Epithelial cell of prostate (primary cell): ENCODE results near the gene FMNL2.

ENCODE experiments used
- DNase-seq: peaks from one replicate; pipeline ENCODE4 v3.0.0-alpha.2; 2011; ENCODE audit warnings: low read depth, low spot score
- H3K27ac ChIP-seq: fragments of 450-650 bp; 2 replicates; pipeline ENCODE4 v1.5.1; 2017; ENCODE audit warnings: mild to moderate bottlenecking

Gene FMNL2

GRCh38 chr2:152594022-152594766 is 259.2 kb downstream of the FMNL2 start:
- H3K27ac ChIP-seq, result no peak overlapping the region
- no peak for DNase-seq

GRCh38 chr2:152594792-152595191 is 259.8 kb downstream of the FMNL2 start:
- no peak for DNase-seq
- H3K27ac ChIP-seq, result no peak overlapping the region

- no peak for DNase-seq
- H3K27ac ChIP-seq, result no peak overlapping the region
These were observed 264.2 kb downstream of the FMNL2 start for GRCh38 chr2:152598975-152599759.

GRCh38 chr2:152600051-152600657 is 265.2 kb downstream of the FMNL2 start:
- no peak for DNase-seq
- no peak overlapping the region for H3K27ac ChIP-seq

GRCh38 chr2:152600697-152601096 is 265.7 kb downstream of the FMNL2 start:
- no peak for DNase-seq
- H3K27ac ChIP-seq, result no peak overlapping the region

- no peak for DNase-seq
- no peak overlapping the region for H3K27ac ChIP-seq
These were observed 267.8 kb downstream of the FMNL2 start for GRCh38 chr2:152602750-152603149.

- no peak overlapping the region for H3K27ac ChIP-seq
- DNase-seq, result no peak
These were observed 268.2 kb downstream of the FMNL2 start for GRCh38 chr2:152603166-152603565.

GRCh38 chr2:152606081-152606480 is 271.1 kb downstream of the FMNL2 start:
- DNase-seq, result no peak

GRCh38 chr2:152606941-152607340 is 272.0 kb downstream of the FMNL2 start:
- no peak overlapping the region for H3K27ac ChIP-seq

More at GRCh38 chr2:152606081-152606480, 271.1 kb downstream of the FMNL2 start:
- H3K27ac ChIP-seq, result no peak overlapping the region

GRCh38 chr2:152607793-152608300 is 272.9 kb downstream of the FMNL2 start:
- no peak for DNase-seq
- H3K27ac ChIP-seq, result no peak overlapping the region

More at GRCh38 chr2:152606941-152607340, 272.0 kb downstream of the FMNL2 start:
- no peak for DNase-seq

GRCh38 chr2:152609154-152609553 is 274.2 kb downstream of the FMNL2 start:
- H3K27ac ChIP-seq, result no peak overlapping the region
- DNase-seq, result no peak

- no peak overlapping the region for H3K27ac ChIP-seq
- no peak for DNase-seq
These were observed 274.7 kb downstream of the FMNL2 start for GRCh38 chr2:152609699-152610098.

GRCh38 chr2:152611458-152612231 is 276.7 kb downstream of the FMNL2 start:
- H3K27ac ChIP-seq, result no peak overlapping the region

GRCh38 chr2:152613235-152613634 is 278.3 kb downstream of the FMNL2 start:
- DNase-seq, result no peak
- no peak overlapping the region for H3K27ac ChIP-seq

More at GRCh38 chr2:152611458-152612231, 276.7 kb downstream of the FMNL2 start:
- no peak for DNase-seq

GRCh38 chr2:152615177-152615576 is 280.2 kb downstream of the FMNL2 start:
- H3K27ac ChIP-seq, result no peak overlapping the region
- no peak for DNase-seq

GRCh38 chr2:152617456-152618192 is 282.6 kb downstream of the FMNL2 start:
- H3K27ac ChIP-seq, result no peak overlapping the region
- DNase-seq, result no peak

- DNase-seq, result no peak
- no peak overlapping the region for H3K27ac ChIP-seq
These were observed 283.2 kb downstream of the FMNL2 start for GRCh38 chr2:152618193-152618564.

GRCh38 chr2:152620208-152620607 is 285.2 kb downstream of the FMNL2 start:
- H3K27ac ChIP-seq, result no peak overlapping the region
- no peak for DNase-seq

- no peak overlapping the region for H3K27ac ChIP-seq
- DNase-seq, result no peak
These were observed 286.0 kb downstream of the FMNL2 start for GRCh38 chr2:152620985-152621384.
